ENCODE results near the gene CDX1. TPM values are rescaled to one million over a fixed set of nuclear protein-coding genes. Genes with fewer than 3 reads are reported as not detected.

The CDX1 gene
- total RNA-seq, 2 donors from 2014 or later = 299 to 498 TPM

GRCh38 chr5:150124111-150124557 is 42.4 kb upstream of the CDX1 start:
- intact Hi-C loops (cut with DNase I) = loop anchor here (10.0 kb wide), 1 partner anchor 289 kb away; no protein-coding TSS in a partner anchor
- Histone ChIP-seq H3K9ac (ENCODE audit: low read depth in 2 of 2, low read length in 2 of 2) (no peak overlapping the region), H3K27ac (no peak overlapping the region), H3K9me3 (no peaks in the 10 kb centered on the region), H3K4me1 (no peaks in the 10 kb centered on the region), H3K36me3 (no peaks in the 10 kb centered on the region), H3K27me3 (no peaks in the 10 kb centered on the region), H3K4me3 (no peak overlapping the region)
- DNase-seq = no peak
- no peak for TF ChIP-seq CTCF (IDR thresholded peaks at IDR 0.05)

- no peak for DNase-seq
- Histone ChIP-seq H3K4me1 (no peaks in the 10 kb centered on the region), H3K9ac (ENCODE audit: low read depth in 2 of 2, low read length in 2 of 2) (no peak overlapping the region), H3K4me3 (no peak overlapping the region), H3K27ac (no peak overlapping the region), H3K36me3 (no peaks in the 10 kb centered on the region), H3K27me3 (no peaks in the 10 kb centered on the region), H3K9me3 (no peaks in the 10 kb centered on the region)
- intact Hi-C loops (cut with DNase I) = loop anchor here (10.0 kb wide), 1 partner anchor 290 kb away; no protein-coding TSS in a partner anchor
- TF ChIP-seq CTCF (IDR thresholded peaks at IDR 0.05) = no peak
Measured at GRCh38 chr5:150124596-150124995, 42.0 kb upstream of the CDX1 start.

GRCh38 chr5:150125334-150125733 is 41.2 kb upstream of the CDX1 start:
- Histone ChIP-seq H3K9ac (ENCODE audit: low read depth in 2 of 2, low read length in 2 of 2) (no peak overlapping the region), H3K4me1 (no peaks in the 10 kb centered on the region), H3K27me3 (no peaks in the 10 kb centered on the region), H3K27ac (no peak overlapping the region), H3K36me3 (no peaks in the 10 kb centered on the region), H3K4me3 (no peak overlapping the region), H3K9me3 (no peaks in the 10 kb centered on the region)
- intact Hi-C loops (cut with DNase I) = loop anchor here (10.0 kb wide), 1 partner anchor 291 kb away; no protein-coding TSS in a partner anchor
- DNase-seq = no peak
- no peak for TF ChIP-seq CTCF (IDR thresholded peaks at IDR 0.05)

- Histone ChIP-seq H3K27ac (no peak overlapping the region), H3K9ac (ENCODE audit: low read depth in 2 of 2, low read length in 2 of 2) (no peak overlapping the region), H3K27me3 (no peaks in the 10 kb centered on the region), H3K4me3 (no peak overlapping the region), H3K9me3 (no peaks in the 10 kb centered on the region), H3K36me3 (no peaks in the 10 kb centered on the region), H3K4me1 (no peaks in the 10 kb centered on the region)
- TF ChIP-seq CTCF (IDR thresholded peaks at IDR 0.05) = no peak
- no peak for DNase-seq
- intact Hi-C loops (cut with DNase I) = loop anchor here (10.0 kb wide), 1 partner anchor 292 kb away; no protein-coding TSS in a partner anchor
Measured at GRCh38 chr5:150126199-150126920, 40.2 kb upstream of the CDX1 start.

GRCh38 chr5:150126921-150127265 is 39.7 kb upstream of the CDX1 start:
- DNase-seq = no peak
- Histone ChIP-seq H3K36me3 (no peaks in the 10 kb centered on the region), H3K9ac (ENCODE audit: low read depth in 2 of 2, low read length in 2 of 2) (no peak overlapping the region)

More at GRCh38 chr5:150126921-150127265, 39.7 kb upstream of the CDX1 start:
- Histone ChIP-seq H3K9me3 (no peaks in the 10 kb centered on the region), H3K4me1 (no peaks in the 10 kb centered on the region), H3K27ac (no peak overlapping the region), H3K27me3 (no peaks in the 10 kb centered on the region), H3K4me3 (no peak overlapping the region)
- no peak for TF ChIP-seq CTCF (IDR thresholded peaks at IDR 0.05)
- intact Hi-C loops (cut with DNase I) = loop anchor here (10.0 kb wide), 1 partner anchor 292 kb away; no protein-coding TSS in a partner anchor

Measured in colonic mucosa (tissue), 4 donors.